Fibroblast of lung (primary cell): Measurements from ENCODE around the gene KCTD16. TPM values are rescaled to one million over a fixed set of nuclear protein-coding genes. Genes with fewer than 3 reads are reported as not detected.

ENCODE experiments used
- DNase-seq, 2 donors: peaks; one replicate each; pipeline versions ENCODE4 v3.0.0 to v3.0.0-alpha.2; 2010; ENCODE audit warnings: low read depth in 2 of 2
- H2AFZ ChIP-seq: 2 replicates; pipeline ENCODE4 v1.5.1; 2012; ENCODE audit warnings: low read length, control low read depth, inconsistent platforms
- H3K27ac ChIP-seq: 2 replicates; pipeline ENCODE4 v1.5.1; 2011; ENCODE audit warnings: low read length, control low read depth; ENCODE audit not compliant: insufficient read depth
- H3K27me3 ChIP-seq: 2 replicates; pipeline ENCODE4 v1.5.1; 2011; ENCODE audit warnings: mild to moderate bottlenecking, low read length; ENCODE audit not compliant: control insufficient read depth, insufficient read depth
- H3K36me3 ChIP-seq: 2 replicates; pipeline ENCODE4 v1.5.1; 2011; ENCODE audit warnings: low read length; ENCODE audit not compliant: control insufficient read depth, insufficient read depth
- H3K4me1 ChIP-seq: 2 replicates; pipeline ENCODE4 v1.5.1; 2011; ENCODE audit warnings: low read length; ENCODE audit not compliant: control insufficient read depth, insufficient read depth; ENCODE audit errors: extremely low read depth
- H3K4me2 ChIP-seq: 2 replicates; pipeline ENCODE4 v1.5.1; 2011; ENCODE audit warnings: low read length, control low read depth; ENCODE audit not compliant: insufficient read depth; ENCODE audit errors: extremely low read depth
- H3K4me3 ChIP-seq, 4 experiments: fragments of 200-600 bp in 1 of 4; sonication (generic) in 1 of 4; replicated peaks in 1 of 4; 2 replicates each; pipeline ENCODE4 v1.5.1; 2011 to 2016; ENCODE audit warnings: low read length in 4 of 4, low read depth in 3 of 4, mild to moderate bottlenecking in 3 of 4, control low read depth in 2 of 4, inconsistent platforms in 1 of 4, mixed read lengths in 1 of 4; ENCODE audit not compliant: insufficient read depth in 1 of 4; ENCODE audit errors: control extremely low read depth in 1 of 4
- H3K79me2 ChIP-seq: 2 replicates; pipeline ENCODE4 v1.5.1; 2012; ENCODE audit warnings: mild to moderate bottlenecking, low read length, inconsistent platforms; ENCODE audit not compliant: control insufficient read depth, insufficient read depth
- H3K9ac ChIP-seq: 2 replicates; pipeline ENCODE4 v1.5.1; 2011; ENCODE audit warnings: mild to moderate bottlenecking, low read length, control low read depth; ENCODE audit not compliant: insufficient read depth
- H3K9me3 ChIP-seq: 2 replicates; pipeline ENCODE4 v1.5.1; 2012; ENCODE audit warnings: low read depth, low read length; ENCODE audit not compliant: control insufficient read depth, insufficient read depth
- H4K20me1 ChIP-seq: 2 replicates; pipeline ENCODE4 v1.5.1; 2011; ENCODE audit warnings: low read length; ENCODE audit not compliant: control insufficient read depth, insufficient read depth; ENCODE audit errors: extremely low read depth
- CTCF ChIP-seq, 2 donors: IDR thresholded peaks in 1 of 2; conservative IDR thresholded peaks in 1 of 2; 1 replicate in 1 of 2; 2 replicates in 1 of 2; pipeline ENCODE4 v1.5.1; 2011 to 2012; ENCODE audit warnings: low read length in 2 of 2, control low read depth in 1 of 2, inconsistent platforms in 1 of 2, low read depth in 1 of 2, mild to moderate bottlenecking in 1 of 2
- EZH2 ChIP-seq: IDR thresholded peaks from 2 replicates; pipeline ENCODE4 v1.5.1; 2012; ENCODE audit warnings: low read length, control low read depth, mild to moderate bottlenecking; ENCODE audit errors: missing control alignments
- polyA plus RNA-seq, 2 donors: library from polyadenylated mRNA; depleted of rRNA in 1 of 2; stranded (reverse) in 1 of 2; unstranded in 1 of 2; fragments of >200 nt; gene quantifications; 2 replicates each; pipeline ENCODE4 v1.2.1, GENCODE V29; 2011 to 2012; ENCODE audit warnings: missing spikeins in 1 of 2
- total RNA-seq: library from RNA; depleted of rRNA; stranded (reverse); fragments of >200 nt; gene quantifications from 2 replicates; pipeline ENCODE4 v1.2.1, GENCODE V29; 2014

The KCTD16 gene
- total and polyA plus RNA-seq, 2 donors (not counting 1 experiment from before 2014, with no cell fraction given): 0.32 to 1.2 TPM

GRCh38 chr5:144391044-144391443 is 220.4 kb downstream of the KCTD16 start:
- no peak for DNase-seq
- Histone ChIP-seq H4K20me1 (no peaks in the 10 kb centered on the region), H3K36me3 (no peaks in the 10 kb centered on the region), H3K79me2 (no peaks in the 10 kb centered on the region), H3K27me3 (no peaks in the 10 kb centered on the region), H3K27ac (no peak overlapping the region), H3K9me3 (no peaks in the 10 kb centered on the region), H3K4me3 (no peak overlapping the region), H3K4me1 (no peaks in the 10 kb centered on the region), H3K4me2 (no peak overlapping the region), H2AFZ (no peak overlapping the region), H3K9ac (no peak overlapping the region)
- no peak for TF ChIP-seq EZH2
- no peak for TF ChIP-seq CTCF (conservative IDR thresholded peaks at IDR 0.05 in 1 of 2, IDR thresholded peaks at IDR 0.05 in 1 of 2; ENCODE audit: low read depth in 1 of 2, low read length in 2 of 2)

GRCh38 chr5:144393641-144394435 is 223.2 kb downstream of the KCTD16 start:
- TF ChIP-seq CTCF (conservative IDR thresholded peaks at IDR 0.05 in 1 of 2, IDR thresholded peaks at IDR 0.05 in 1 of 2; ENCODE audit: low read depth in 1 of 2, low read length in 2 of 2) (no peak), EZH2 (no peak)
- Histone ChIP-seq H3K27me3 (no peaks in the 10 kb centered on the region), H3K9me3 (no peaks in the 10 kb centered on the region)

GRCh38 chr5:144395704-144396103 is 225.0 kb downstream of the KCTD16 start:
- Histone ChIP-seq H3K4me3 (no peak overlapping the region), H3K79me2 (no peaks in the 10 kb centered on the region), H3K36me3 (no peaks in the 10 kb centered on the region), H3K27ac (no peak overlapping the region), H3K9ac (no peak overlapping the region), H4K20me1 (no peaks in the 10 kb centered on the region), H3K4me2 (no peak overlapping the region), H3K4me1 (no peaks in the 10 kb centered on the region), H3K9me3 (no peaks in the 10 kb centered on the region), H2AFZ (no peak overlapping the region), H3K27me3 (no peaks in the 10 kb centered on the region)
- no peak for DNase-seq
- no peak for TF ChIP-seq EZH2
- TF ChIP-seq CTCF (conservative IDR thresholded peaks at IDR 0.05 in 1 of 2, IDR thresholded peaks at IDR 0.05 in 1 of 2; ENCODE audit: low read depth in 1 of 2, low read length in 2 of 2): no peak

More at GRCh38 chr5:144393641-144394435, 223.2 kb downstream of the KCTD16 start:
- Histone ChIP-seq H3K4me2 (no peak overlapping the region), H3K9ac (no peak overlapping the region), H3K4me3 (no peak overlapping the region), H3K4me1 (no peaks in the 10 kb centered on the region), H3K36me3 (no peaks in the 10 kb centered on the region), H4K20me1 (no peaks in the 10 kb centered on the region), H3K79me2 (no peaks in the 10 kb centered on the region), H2AFZ (no peak overlapping the region), H3K27ac (no peak overlapping the region)
- no peak for DNase-seq
